Stimulated activated CD4-positive, alpha-beta T cell treated with anti-CD3 and anti-CD28 coated beads, Interleukin-1b, Interleukin-23, amount 100 ng/mL, for 1 hour (primary cell): ENCODE measurements around the gene RNF150.
"Not testable (repeated sequence)": the region's sequence is repeated elsewhere in the genome, so short reads cannot be mapped to it uniquely, and the experiment has no call there.

Experiments used
- DNase-seq, 2 donors: peaks; one replicate each; pipeline ENCODE4 v3.0.0-alpha.2; 2020; ENCODE audit warnings: low read depth in 2 of 2

Gene RNF150

GRCh38 chr4:140820520-140820919 is 312.7 kb downstream of the RNF150 start:
- not testable (repeated sequence) for DNase-seq

GRCh38 chr4:140819610-140820009 is 313.7 kb downstream of the RNF150 start:
- DNase-seq = no peak

- no peak for DNase-seq
These were observed 314.8 kb downstream of the RNF150 start for GRCh38 chr4:140818433-140818832.

GRCh38 chr4:140816806-140817510 is 316.3 kb downstream of the RNF150 start:
- no peak for DNase-seq

- no peak for DNase-seq
These were observed 319.5 kb downstream of the RNF150 start for GRCh38 chr4:140813804-140814203.

GRCh38 chr4:140812916-140813315 is 320.4 kb downstream of the RNF150 start:
- no peak for DNase-seq

GRCh38 chr4:140811429-140811828 is 321.8 kb downstream of the RNF150 start:
- no peak for DNase-seq

- not testable (repeated sequence) for DNase-seq
These were observed 322.6 kb downstream of the RNF150 start for GRCh38 chr4:140810591-140811169.
